Neuronal stem cell (in vitro differentiated cells): ENCODE data around the gene HS3ST5.

Source experiments
- DNase-seq: peaks from one replicate; pipeline ENCODE4 v3.0.0-alpha.2; 2013; ENCODE audit warnings: low spot score
- H2AFZ ChIP-seq: one replicate; pipeline ENCODE4 v1.6.1; 2013; ENCODE audit warnings: mild to moderate bottlenecking, low read length, inconsistent platforms
- H2AK5ac ChIP-seq: 2 replicates; pipeline ENCODE4 v1.6.1; 2013; ENCODE audit warnings: low read depth, mild to moderate bottlenecking, inconsistent platforms, low read length, moderate library complexity, mixed read lengths
- H2BK120ac ChIP-seq: 2 replicates; pipeline ENCODE4 v1.6.1; 2013; ENCODE audit warnings: low read depth, mild to moderate bottlenecking, inconsistent platforms, low read length, moderate library complexity, mixed read lengths
- H2BK12ac ChIP-seq: one replicate; pipeline ENCODE4 v1.6.1; 2013; ENCODE audit warnings: low read length, inconsistent platforms
- H2BK15ac ChIP-seq: 2 replicates; pipeline ENCODE4 v1.6.1; 2013; ENCODE audit warnings: mild to moderate bottlenecking, low read length, inconsistent platforms, mixed read lengths
- H2BK5ac ChIP-seq: one replicate; pipeline ENCODE4 v1.6.1; 2013; ENCODE audit warnings: inconsistent platforms, mild to moderate bottlenecking, low read length, moderate library complexity
- H3K14ac ChIP-seq: one replicate; pipeline ENCODE4 v1.6.1; 2013; ENCODE audit warnings: low read length, inconsistent platforms
- H3K18ac ChIP-seq: 2 replicates; pipeline ENCODE4 v1.6.1; 2013; ENCODE audit warnings: low read length, inconsistent platforms
- H3K23ac ChIP-seq: 2 replicates; pipeline ENCODE4 v1.6.1; 2013; ENCODE audit warnings: low read depth, mild to moderate bottlenecking, mixed read lengths, low read length, inconsistent platforms; ENCODE audit not compliant: poor library complexity
- H3K27ac ChIP-seq: replicated peaks from 3 replicates; pipeline ENCODE4 v1.5.1; 2013; ENCODE audit warnings: low read length, inconsistent platforms
- H3K27me3 ChIP-seq, 3 experiments: 2 replicates each; pipeline ENCODE4 v1.6.1; 2013; ENCODE audit warnings: low read length in 3 of 3, mild to moderate bottlenecking in 2 of 3, inconsistent platforms in 1 of 3, low read depth in 1 of 3, mixed read lengths in 1 of 3, moderate library complexity in 1 of 3; ENCODE audit not compliant: control insufficient read depth in 3 of 3, insufficient read depth in 3 of 3
- H3K36me3 ChIP-seq, 2 donors: replicated peaks in 1 of 2; 2 replicates each; pipeline ENCODE4 v1.6.1; 2013; ENCODE audit warnings: low read length in 2 of 2; ENCODE audit not compliant: control insufficient read depth in 2 of 2, insufficient read depth in 2 of 2
- H3K4ac ChIP-seq: 2 replicates; pipeline ENCODE4 v1.6.1; 2013; ENCODE audit warnings: inconsistent platforms, mild to moderate bottlenecking, low read length, moderate library complexity
- H3K4me1 ChIP-seq, 2 donors: 1 replicate in 1 of 2; 2 replicates in 1 of 2; pipeline ENCODE4 v1.6.1; 2013; ENCODE audit warnings: low read length in 2 of 2, low read depth in 1 of 2; ENCODE audit not compliant: control insufficient read depth in 2 of 2, insufficient read depth in 1 of 2
- H3K4me2 ChIP-seq: one replicate; pipeline ENCODE4 v1.6.1; 2013; ENCODE audit warnings: mild to moderate bottlenecking, low read length, inconsistent platforms; ENCODE audit not compliant: insufficient read depth, poor library complexity, severe bottlenecking
- H3K4me3 ChIP-seq, 2 donors: 2 replicates each; pipeline ENCODE4 v1.5.1; 2013; ENCODE audit warnings: low read length in 2 of 2, mild to moderate bottlenecking in 2 of 2, inconsistent platforms in 1 of 2, moderate library complexity in 1 of 2
- H3K79me1 ChIP-seq: one replicate; pipeline ENCODE4 v1.6.1; 2013; ENCODE audit warnings: low read depth, mild to moderate bottlenecking, inconsistent platforms, low read length, moderate library complexity
- H3K9ac ChIP-seq: one replicate; pipeline ENCODE4 v1.6.1; 2013; ENCODE audit warnings: mild to moderate bottlenecking, low read depth, low read length, inconsistent platforms; ENCODE audit not compliant: poor library complexity
- H3K9me3 ChIP-seq, 2 donors: replicated peaks in 1 of 2; 2 replicates each; pipeline versions ENCODE3 to v1.6.1; 2013; ENCODE audit warnings: low read length in 2 of 2, mild to moderate bottlenecking in 2 of 2, inconsistent platforms in 1 of 2, low read depth in 1 of 2, mixed read lengths in 1 of 2, moderate library complexity in 1 of 2; ENCODE audit not compliant: control insufficient read depth in 2 of 2, insufficient read depth in 1 of 2
- H4K8ac ChIP-seq: one replicate; pipeline ENCODE4 v1.6.1; 2013; ENCODE audit warnings: low read depth, mild to moderate bottlenecking, inconsistent platforms, low read length, moderate library complexity
- H4K91ac ChIP-seq: one replicate; pipeline ENCODE4 v1.6.1; 2013; ENCODE audit warnings: low read length, low read depth, mild to moderate bottlenecking, inconsistent platforms; ENCODE audit not compliant: poor library complexity
- WGBS, 2 donors: extraction: QIAGEN DNeasy Blood & Tissue Kit; methylation state at CpG; one replicate each; pipeline ENCODE4 v1.1.7; 2013; ENCODE audit warnings: missing lambda C conversion rate in 2 of 2, mixed read lengths in 1 of 2; ENCODE audit not compliant: insufficient read length in 2 of 2, insufficient replicate concordance in 1 of 2; ENCODE audit errors: extremely low coverage in 2 of 2; 5-methylcytosine and 5-hydroxymethylcytosine counted together

Gene HS3ST5

DNA sequence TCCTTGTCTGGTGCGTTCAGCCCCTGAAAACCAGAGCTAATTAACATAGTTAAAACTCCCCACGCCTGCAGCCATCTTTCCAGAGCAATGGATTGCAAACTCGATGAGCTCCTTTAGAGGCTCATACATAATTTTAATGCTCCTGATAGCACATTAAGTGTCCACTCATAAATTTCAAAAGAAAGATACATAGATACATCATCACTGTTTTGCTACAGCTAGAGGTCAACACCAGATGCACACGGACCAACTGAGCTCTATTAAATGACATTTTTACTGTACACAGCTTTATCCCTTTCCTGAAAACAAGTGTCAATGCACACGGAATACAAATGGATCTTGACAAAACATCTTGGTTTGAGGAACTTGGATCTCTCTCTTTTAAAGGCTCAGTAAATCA is 280.6 kb downstream of the HS3ST5 start:
- Histone ChIP-seq H2BK12ac (no peak overlapping the region), H3K4me1 (no peaks in the 10 kb centered on the region), H2BK5ac (no peak overlapping the region), H3K23ac (no peak overlapping the region), H2BK15ac (no peak overlapping the region), H3K79me1 (no peaks in the 10 kb centered on the region), H3K18ac (no peak overlapping the region), H3K27me3 (no peaks in the 10 kb centered on the region), H2BK120ac (no peak overlapping the region), H3K14ac (no peak overlapping the region), H3K27ac (no peak overlapping the region), H3K4me3 (no peak overlapping the region), H2AFZ (no peak overlapping the region), H3K4me2 (no peak overlapping the region), H4K8ac (no peak overlapping the region), H3K9me3 (no peaks in the 10 kb centered on the region), H3K9ac (no peak overlapping the region), H4K91ac (no peak overlapping the region), H3K4ac (no peak overlapping the region), H3K36me3 (no peaks in the 10 kb centered on the region), H2AK5ac (no peak overlapping the region)
- no CpG with 5 or more reads among the region's 5 CpGs for WGBS, 2 donors
- no peak for DNase-seq

DNA sequence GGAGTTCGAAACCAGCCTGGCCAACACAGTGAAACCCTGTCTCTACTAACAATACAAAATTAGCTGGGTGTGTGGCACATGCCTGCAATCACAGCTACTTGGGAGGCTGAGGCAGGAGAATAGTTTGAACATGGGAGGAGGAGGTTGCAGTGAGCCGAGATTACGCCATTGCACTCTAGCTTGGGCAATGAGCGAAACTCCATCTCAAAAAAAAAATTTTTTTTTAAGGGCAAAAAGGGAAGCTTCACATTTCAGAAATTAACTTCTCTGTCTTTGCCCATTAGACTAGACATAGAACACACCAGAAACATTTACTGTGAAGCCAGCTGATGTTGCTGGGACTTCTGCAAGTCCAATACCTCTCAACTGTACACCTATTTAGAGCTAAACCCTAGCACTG is 281.1 kb downstream of the HS3ST5 start:
- H4K91ac ChIP-seq: no peak overlapping the region
- H3K27ac ChIP-seq: no peak overlapping the region
- H2BK15ac ChIP-seq: no peak overlapping the region
- no peak overlapping the region for H2AFZ ChIP-seq
- H3K18ac ChIP-seq: no peak overlapping the region
- WGBS, 2 donors: no CpG with 5 or more reads among the region's 4 CpGs
- H3K79me1 ChIP-seq: no peaks in the 10 kb centered on the region
- DNase-seq: no peak
- H3K9me3 ChIP-seq: no peaks in the 10 kb centered on the region
- H2BK5ac ChIP-seq: no peak overlapping the region
- no peaks in the 10 kb centered on the region for H3K4me1 ChIP-seq
- no peak overlapping the region for H4K8ac ChIP-seq
- no peaks in the 10 kb centered on the region for H3K27me3 ChIP-seq
- H3K4me2 ChIP-seq: no peak overlapping the region
- no peak overlapping the region for H2AK5ac ChIP-seq
- no peak overlapping the region for H3K4ac ChIP-seq
- no peaks in the 10 kb centered on the region for H3K36me3 ChIP-seq
- H3K14ac ChIP-seq: no peak overlapping the region
- no peak overlapping the region for H3K23ac ChIP-seq
- no peak overlapping the region for H3K9ac ChIP-seq
- no peak overlapping the region for H2BK120ac ChIP-seq
- no peak overlapping the region for H2BK12ac ChIP-seq
- no peak overlapping the region for H3K4me3 ChIP-seq

DNA sequence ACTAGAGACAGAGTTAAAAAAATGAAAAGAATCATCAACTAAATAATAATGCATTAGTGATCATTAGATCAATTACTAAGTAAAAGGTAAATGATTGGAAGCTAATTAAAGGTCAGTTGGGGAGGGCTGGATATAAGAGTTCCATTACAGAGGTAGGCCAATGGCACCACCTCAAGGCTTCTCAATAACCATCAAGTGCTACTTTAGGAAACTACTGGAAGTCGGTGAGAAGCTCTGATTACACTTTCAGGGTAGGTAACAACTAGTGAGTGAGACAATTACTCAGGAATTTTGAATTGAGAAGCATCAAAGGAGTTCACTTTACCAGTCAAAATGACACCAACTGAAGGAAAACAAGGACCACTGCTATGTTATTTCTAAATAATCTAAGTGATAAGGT is 281.7 kb downstream of the HS3ST5 start:
- Histone ChIP-seq H2AK5ac (no peak overlapping the region), H2BK12ac (no peak overlapping the region), H3K4me1 (no peaks in the 10 kb centered on the region), H3K79me1 (no peaks in the 10 kb centered on the region), H4K8ac (no peak overlapping the region), H3K27me3 (no peaks in the 10 kb centered on the region), H3K18ac (no peak overlapping the region), H2BK5ac (no peak overlapping the region), H3K4me3 (no peak overlapping the region), H3K4me2 (no peak overlapping the region), H3K9me3 (no peaks in the 10 kb centered on the region), H2AFZ (no peak overlapping the region), H3K4ac (no peak overlapping the region), H2BK15ac (no peak overlapping the region), H2BK120ac (no peak overlapping the region), H3K36me3 (no peaks in the 10 kb centered on the region), H3K14ac (no peak overlapping the region), H4K91ac (no peak overlapping the region), H3K9ac (no peak overlapping the region), H3K27ac (no peak overlapping the region), H3K23ac (no peak overlapping the region)
- no peak for DNase-seq
- no CpG with 5 or more reads among the region's 1 CpG for WGBS, 2 donors

DNA sequence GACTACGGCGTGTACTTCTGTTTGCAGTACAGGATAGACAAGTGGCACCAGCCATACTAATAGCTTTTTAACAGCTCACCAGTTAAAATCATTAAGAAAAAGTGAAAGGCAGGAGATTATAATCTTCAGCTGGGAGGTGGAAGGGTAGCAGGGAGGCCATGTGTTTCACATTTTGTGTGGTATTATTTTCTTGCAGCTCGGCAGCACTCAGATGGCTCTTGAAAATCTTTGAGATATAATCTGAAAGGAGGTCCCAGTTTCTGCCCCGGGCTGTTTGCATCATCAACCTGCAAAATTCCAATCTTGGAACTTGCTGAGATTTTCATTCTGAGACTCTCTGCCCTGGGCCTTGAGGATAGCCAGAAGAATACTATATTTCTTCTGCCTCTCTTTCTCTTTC is 284.4 kb downstream of the HS3ST5 start:
- no peaks in the 10 kb centered on the region for H3K36me3 ChIP-seq
- H3K4ac ChIP-seq: no peak overlapping the region
- H3K14ac ChIP-seq: no peak overlapping the region
- no peak overlapping the region for H4K91ac ChIP-seq
- H3K4me2 ChIP-seq: no peak overlapping the region
- H3K27me3 ChIP-seq: no peaks in the 10 kb centered on the region
- H2BK120ac ChIP-seq: no peak overlapping the region
- no peak overlapping the region for H2AFZ ChIP-seq
- H3K79me1 ChIP-seq: no peaks in the 10 kb centered on the region
- H3K9ac ChIP-seq: no peak overlapping the region
- H2BK12ac ChIP-seq: no peak overlapping the region
- no peak for DNase-seq
- H3K27ac ChIP-seq: no peak overlapping the region
- no peak overlapping the region for H3K18ac ChIP-seq
- no CpG with 5 or more reads among the region's 4 CpGs for WGBS, 2 donors
- no peak overlapping the region for H4K8ac ChIP-seq
- no peak overlapping the region for H2AK5ac ChIP-seq
- H2BK5ac ChIP-seq: no peak overlapping the region
- H3K4me1 ChIP-seq: peaks cover 2 to 3% of the 10 kb centered on the region in 2 donors
- H2BK15ac ChIP-seq: no peak overlapping the region
- no peak overlapping the region for H3K4me3 ChIP-seq
- no peak overlapping the region for H3K23ac ChIP-seq
- no peaks in the 10 kb centered on the region for H3K9me3 ChIP-seq
